AG04450 (cell line): ENCODE results near the gene KCNA10. TPM values are rescaled to one million over a fixed set of nuclear protein-coding genes. Genes with fewer than 3 reads are reported as not detected.

Experiments
- CTCF ChIA-PET: fragments of 300-600, 350-600 bp; formaldehyde crosslinking; extraction: SDS; loops from one replicate; lab custom pipeline; 2022; ENCODE audit warnings: antibody characterized with exemption, inconsistent platforms; lab: Charles Lee
- POLR2A ChIA-PET: fragments of 350-600 bp; formaldehyde crosslinking; extraction: SDS; loops from one replicate; lab custom pipeline; 2021; ENCODE audit warnings: antibody characterized with exemption, inconsistent platforms; lab: Yijun Ruan, JAX
- DNase-seq: peaks from one replicate; pipeline ENCODE4 v3.0.0-alpha.2; 2011; ENCODE audit warnings: low read depth, low spot score
- H3K27ac ChIP-seq: one replicate; pipeline ENCODE4 v1.5.1; 2012; ENCODE audit warnings: low read depth, low read length, control low read depth
- H3K27me3 ChIP-seq: one replicate; pipeline ENCODE4 v1.6.0; 2012; ENCODE audit warnings: low read length; ENCODE audit not compliant: control insufficient read depth, insufficient read depth
- H3K4me3 ChIP-seq: 2 replicates; pipeline ENCODE4 v1.5.1; 2011; ENCODE audit warnings: mild to moderate bottlenecking, low read depth, low read length, control low read depth
- H3K9me3 ChIP-seq: 2 replicates; pipeline ENCODE4 v1.5.1; 2012; ENCODE audit warnings: low read length; ENCODE audit not compliant: control insufficient read depth, insufficient read depth
- CTCF ChIP-seq: IDR thresholded peaks from 2 replicates; pipeline ENCODE4 v1.5.1; 2011; ENCODE audit warnings: low read depth, low read length, control low read depth, inconsistent platforms
- polyA plus RNA-seq: library from polyadenylated mRNA; depleted of rRNA; stranded (reverse); fragments of >200 nt; gene quantifications from 2 replicates; pipeline ENCODE4 v1.2.3, GENCODE V29; 2011

KCNA10 gene
- polyA plus RNA-seq, 1 experiment: not detected

- Histone ChIP-seq H3K27me3 (peaks cover 7% of the 10 kb centered on the region), H3K4me3 (no peak overlapping the region), H3K27ac (no peak overlapping the region), H3K9me3 (no peaks in the 10 kb centered on the region; the same call in 1 of the 2 replicates)
- POLR2A ChIA-PET: no interaction called here
- DNase-seq: no peak
- TF ChIP-seq CTCF: no peak
- CTCF ChIA-PET: interaction anchor here (0.6 to 1.0 kb wide), 2 partner anchors 85 to 227 kb away, joined by 3 read pairs; no protein-coding TSS in a partner anchor
Observed at GRCh38 chr1:110538921-110539320, 19.9 kb upstream of the KCNA10 start.

- no peaks in the 10 kb centered on the region; the same call in 1 of the 2 replicates for H3K9me3 ChIP-seq
- ChIA-PET CTCF (interaction anchor here (1.0 kb wide), 1 partner anchor 228 kb away, joined by 3 read pairs; no protein-coding TSS in a partner anchor), POLR2A (no interaction called here)
- no peak for DNase-seq
- H3K27ac ChIP-seq: no peak overlapping the region
- H3K4me3 ChIP-seq: no peak overlapping the region
- TF ChIP-seq CTCF: no peak
- peaks cover 7% of the 10 kb centered on the region for H3K27me3 ChIP-seq
Observed at GRCh38 chr1:110538075-110538474, 19.1 kb upstream of the KCNA10 start.

GRCh38 chr1:110535985-110536384 is 17.0 kb upstream of the KCNA10 start:
- CTCF ChIA-PET: no interaction called here
- no peak for DNase-seq
- peaks cover 11% of the 10 kb centered on the region for H3K27me3 ChIP-seq
- TF ChIP-seq CTCF: no peak
- no peak overlapping the region for H3K4me3 ChIP-seq
- no peak overlapping the region for H3K27ac ChIP-seq
- H3K9me3 ChIP-seq: no peaks in the 10 kb centered on the region; the same call in 1 of the 2 replicates
- POLR2A ChIA-PET: no interaction called here

GRCh38 chr1:110533230-110533629 is 14.3 kb upstream of the KCNA10 start:
- H3K27me3 ChIP-seq: peaks cover 16% of the 10 kb centered on the region
- H3K9me3 ChIP-seq: no peaks in the 10 kb centered on the region; the same call in 1 of the 2 replicates
- no peak for TF ChIP-seq CTCF
- ChIA-PET CTCF (interaction anchor here (2.5 kb wide), 1 partner anchor 9 kb away, joined by 12 read pairs; no protein-coding TSS in a partner anchor), POLR2A (no interaction called here)
- no peak overlapping the region for H3K4me3 ChIP-seq
- H3K27ac ChIP-seq: no peak overlapping the region
- DNase-seq: no peak

- Histone ChIP-seq H3K27me3 (peaks cover 13% of the 10 kb centered on the region), H3K27ac (no peak overlapping the region), H3K9me3 (no peaks in the 10 kb centered on the region), H3K4me3 (no peak overlapping the region)
- no peak for DNase-seq
- ChIA-PET CTCF (no interaction called here), POLR2A (no interaction called here)
- no peak for TF ChIP-seq CTCF
Observed at GRCh38 chr1:110529011-110529410, 10.0 kb upstream of the KCNA10 start.
